NT2/D1 (cell line): ENCODE results near the gene EIF2S1.

Source experiments
- YY1 ChIP-seq: IDR thresholded peaks from 2 replicates; pipeline ENCODE4 v1.6.1; 2011; ENCODE audit not compliant: insufficient read length, insufficient read depth
- ZNF274 ChIP-seq: IDR thresholded peaks from 2 replicates; pipeline ENCODE4 v1.6.1; 2011; ENCODE audit warnings: mild to moderate bottlenecking, low read depth, low read length

DNA sequence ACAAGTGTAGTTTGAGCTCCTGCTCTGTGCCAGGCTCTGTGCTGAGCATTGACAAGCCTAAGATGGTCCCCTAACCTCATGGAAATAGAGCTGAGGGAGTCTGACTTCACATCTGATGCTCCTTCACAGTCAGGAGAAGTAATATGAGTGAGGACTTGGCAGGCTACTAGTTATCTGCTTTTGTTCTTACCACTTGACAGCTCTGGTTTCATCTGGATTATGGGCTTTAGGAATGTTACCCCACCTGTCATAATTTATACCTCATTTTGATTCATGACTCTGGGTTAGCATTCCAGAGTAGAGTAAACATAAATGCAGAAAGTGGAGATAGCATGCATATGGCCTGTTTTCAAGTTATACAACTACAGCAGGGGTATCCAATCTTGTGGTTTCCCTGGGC, 41.0 kb upstream of the EIF2S1 start:
- TF ChIP-seq ZNF274, result no peak
- TF ChIP-seq YY1, result no peak
